Activated naive CD8-positive, alpha-beta T cell treated with anti-CD3 and anti-CD28 coated beads, Interleukin-2, amount 10 ng/mL, durations not matched to agents 7 days and 5 days (primary cell): ENCODE measurements around the gene PGAM2. TPM values are rescaled to one million over a fixed set of nuclear protein-coding genes. Genes with fewer than 3 reads are reported as not detected.

ENCODE experiments used
- ATAC-seq: fragments of 150-1000 bp; cut with Tn5 transposase; one replicate; pipeline ENCODE4 v1.10.0; 2021; ENCODE audit warnings: low read depth, moderate library complexity
- POLR2A ChIA-PET: fragments of 350-600 bp; sonication (Branson Sonifier 250); formaldehyde crosslinking; loops from one replicate; lab custom pipeline; 2021; ENCODE audit warnings: antibody characterized with exemption; lab: Charles Lee
- DNase-seq: peaks from one replicate; pipeline ENCODE4 v3.0.0; 2021
- H3K27ac Mint-ChIP-seq: one replicate; pipeline ENCODE4 v1.8.0; 2022; ENCODE audit warnings: mild to moderate bottlenecking, mixed read lengths
- H3K27me3 Mint-ChIP-seq: one replicate; pipeline ENCODE4 v1.8.0; 2022; ENCODE audit warnings: mild to moderate bottlenecking, moderate library complexity, mixed read lengths
- H3K36me3 Mint-ChIP-seq: one replicate; pipeline ENCODE4 v1.8.0; 2021; ENCODE audit warnings: mild to moderate bottlenecking, mixed read lengths
- H3K4me1 Mint-ChIP-seq: one replicate; pipeline ENCODE4 v1.8.0; 2021; ENCODE audit warnings: mixed read lengths
- H3K4me3 Mint-ChIP-seq: one replicate; pipeline ENCODE4 v1.8.0; 2022; ENCODE audit warnings: mild to moderate bottlenecking, moderate library complexity, mixed read lengths
- H3K9me3 Mint-ChIP-seq: one replicate; pipeline ENCODE4 v1.8.0; 2021; ENCODE audit warnings: mixed read lengths
- total RNA-seq, 2 experiments: library from RNA; stranded (reverse); gene quantifications; one replicate each; pipeline ENCODE4 v1.2.3, GENCODE V29; 2021

Gene PGAM2
- total RNA-seq, 2 experiments from 2014 or later = 0.74 to 2.1 TPM

DNA sequence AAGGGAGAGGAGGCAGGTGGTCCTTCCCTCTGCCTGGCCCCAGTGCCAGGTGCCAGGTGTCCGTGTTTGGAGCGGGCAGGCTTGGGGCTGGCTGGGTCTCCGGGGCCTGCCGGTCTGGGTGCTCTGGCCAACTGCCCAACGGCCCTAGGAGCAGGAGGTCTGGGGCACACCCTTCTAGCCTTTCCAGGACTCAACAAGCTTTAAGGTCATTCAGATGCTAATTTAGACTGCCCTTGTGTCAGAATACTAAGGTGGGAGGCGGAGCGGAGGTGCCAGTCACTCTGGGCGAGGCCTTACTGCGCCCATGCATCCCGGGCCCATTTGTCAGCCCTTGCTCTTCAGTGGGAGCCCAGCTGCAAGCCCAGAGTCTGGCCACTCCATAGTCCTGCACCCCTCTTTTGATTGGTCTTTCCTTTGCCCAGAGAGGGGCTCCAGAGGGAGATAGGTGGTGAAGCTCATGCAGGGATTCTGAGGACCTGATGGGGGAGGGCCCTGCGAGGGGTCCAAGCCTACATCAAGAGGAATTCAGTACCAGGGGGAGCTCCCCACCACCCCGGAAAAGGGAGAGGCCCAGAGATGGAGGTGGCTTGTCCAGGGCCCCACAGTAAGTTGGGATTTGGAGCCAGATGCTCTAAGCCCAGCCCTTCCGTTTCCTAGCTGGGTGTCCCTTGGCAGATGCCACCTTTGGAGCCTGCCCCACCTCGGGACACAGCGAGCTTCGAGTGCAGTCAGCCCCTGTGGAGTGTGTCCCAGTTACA is 1.3 kb downstream of the PGAM2 start:
- no peak overlapping the region for H3K4me3 Mint-ChIP-seq
- peaks cover 10% of the 10 kb centered on the region for H3K36me3 Mint-ChIP-seq
- peak; percentile 26 for DNase-seq
- no peak for ATAC-seq
- no peaks in the 10 kb centered on the region for H3K27me3 Mint-ChIP-seq
- POLR2A ChIA-PET = interaction anchor here (0.7 to 1.7 kb wide), 7 partner anchors 9 to 48 kb away, joined by 3 to 4 read pairs (median 3); partner anchors contain the start of gene DBNL
- peaks cover 5% of the 10 kb centered on the region for H3K4me1 Mint-ChIP-seq
- no peak overlapping the region for H3K27ac Mint-ChIP-seq
- H3K9me3 Mint-ChIP-seq = no peaks in the 10 kb centered on the region

DNA sequence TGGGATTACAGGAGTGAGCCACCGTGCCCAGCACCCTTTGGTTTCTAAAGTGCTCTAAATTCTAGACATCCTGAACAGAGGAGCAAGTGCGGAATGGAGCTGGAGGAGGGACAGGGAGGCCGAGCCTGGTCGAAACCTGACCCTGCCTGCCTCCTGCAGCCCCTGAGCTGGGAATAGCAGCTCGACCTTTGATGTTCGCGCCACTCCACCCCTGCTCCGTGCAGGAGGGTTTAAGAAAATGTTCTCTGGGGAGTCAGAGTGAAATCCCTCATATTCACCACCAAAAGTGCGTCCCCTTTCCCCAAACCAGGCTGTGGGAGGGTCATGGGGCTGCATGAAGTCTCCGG is 1.8 kb downstream of the PGAM2 start:
- Mint-ChIP-seq H3K27ac (no peak overlapping the region), H3K36me3 (peaks cover 13% of the 10 kb centered on the region), H3K4me3 (no peak overlapping the region), H3K27me3 (no peaks in the 10 kb centered on the region), H3K4me1 (peaks cover 5% of the 10 kb centered on the region), H3K9me3 (no peaks in the 10 kb centered on the region)
- ATAC-seq (no peak), DNase-seq (no peak)
- POLR2A ChIA-PET = interaction anchor here (1.0 to 1.2 kb wide), 3 partner anchors 11 to 19 kb away, joined by 3 to 4 read pairs (median 3); partner anchors contain the start of gene DBNL

DNA sequence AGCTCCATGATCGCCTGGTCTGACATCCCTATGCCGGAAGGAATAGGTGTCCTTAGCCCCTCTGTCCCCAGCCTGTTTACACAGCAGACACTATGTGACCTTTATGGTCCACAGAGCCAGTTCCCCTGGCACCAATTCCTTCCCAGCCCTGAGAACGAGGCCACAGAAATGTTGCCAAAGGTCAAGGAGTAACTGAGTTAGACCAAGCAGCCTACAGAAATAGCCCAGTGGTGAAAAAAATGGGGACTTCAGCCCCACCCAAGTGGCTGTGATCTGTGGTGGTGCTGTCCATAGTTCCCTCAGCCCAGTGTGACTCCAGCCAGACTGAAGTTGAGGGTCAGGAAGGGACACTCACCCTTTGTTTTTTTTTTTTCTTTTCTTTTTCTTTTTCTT is 2.5 kb downstream of the PGAM2 start:
- ATAC-seq (no peak), DNase-seq (peak; percentile 1)
- peaks cover 16% of the 10 kb centered on the region for H3K36me3 Mint-ChIP-seq
- POLR2A ChIA-PET = interaction anchor here (0.9 to 1.2 kb wide), 3 partner anchors 15 to 18 kb away, joined by 3 read pairs; partner anchors contain the start of gene DBNL
- H3K27ac Mint-ChIP-seq = no peak overlapping the region
- no peaks in the 10 kb centered on the region for H3K9me3 Mint-ChIP-seq
- H3K27me3 Mint-ChIP-seq = no peaks in the 10 kb centered on the region
- H3K4me1 Mint-ChIP-seq = peaks cover 7% of the 10 kb centered on the region
- no peak overlapping the region for H3K4me3 Mint-ChIP-seq

DNA sequence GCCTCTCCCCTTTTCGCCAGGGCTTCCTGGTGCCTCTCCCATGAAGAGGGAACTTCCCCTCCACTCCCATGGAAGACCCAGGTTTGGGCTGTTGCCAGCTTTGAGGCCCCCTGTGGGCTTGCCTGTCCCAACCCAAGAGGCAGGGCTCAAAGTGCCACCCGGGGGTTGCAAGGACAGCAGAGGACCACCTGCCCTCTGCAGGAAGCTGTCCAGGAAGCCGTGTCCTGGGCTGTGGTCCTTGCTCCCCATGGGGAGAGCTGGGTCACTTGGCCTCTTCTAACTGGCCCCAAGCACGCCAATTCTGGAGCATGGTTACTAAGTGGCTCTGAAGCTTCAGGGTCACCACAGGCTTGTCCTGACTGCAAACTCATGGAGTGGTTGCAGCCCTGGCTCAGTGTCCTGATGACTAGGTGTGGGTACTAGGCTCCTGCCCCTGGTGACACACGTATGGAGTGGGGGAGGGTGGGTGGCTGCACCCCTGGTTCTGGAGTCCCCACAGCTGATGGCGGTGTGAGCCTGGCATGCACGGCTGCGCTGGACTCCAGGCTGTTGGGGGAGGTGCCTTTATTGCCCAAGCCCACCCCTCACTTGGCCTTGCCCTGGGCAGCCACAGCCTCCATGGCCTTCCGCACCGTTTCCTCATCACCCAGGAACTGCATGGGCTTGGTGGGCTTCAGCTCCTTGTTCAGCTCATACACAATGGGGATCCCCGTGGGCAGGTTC is 3.0 kb downstream of the PGAM2 start:
- DNase-seq (peak; percentile 29), ATAC-seq (no peak)
- no peak overlapping the region for H3K4me3 Mint-ChIP-seq
- no peak overlapping the region for H3K27ac Mint-ChIP-seq
- H3K27me3 Mint-ChIP-seq = no peaks in the 10 kb centered on the region
- H3K4me1 Mint-ChIP-seq = peaks cover 7% of the 10 kb centered on the region
- peaks cover 16% of the 10 kb centered on the region for H3K36me3 Mint-ChIP-seq
- POLR2A ChIA-PET = interaction anchor here (0.9 to 1.4 kb wide), 2 partner anchors 13 to 16 kb away, joined by 3 read pairs; no protein-coding TSS in a partner anchor
- H3K9me3 Mint-ChIP-seq = no peaks in the 10 kb centered on the region

DNA sequence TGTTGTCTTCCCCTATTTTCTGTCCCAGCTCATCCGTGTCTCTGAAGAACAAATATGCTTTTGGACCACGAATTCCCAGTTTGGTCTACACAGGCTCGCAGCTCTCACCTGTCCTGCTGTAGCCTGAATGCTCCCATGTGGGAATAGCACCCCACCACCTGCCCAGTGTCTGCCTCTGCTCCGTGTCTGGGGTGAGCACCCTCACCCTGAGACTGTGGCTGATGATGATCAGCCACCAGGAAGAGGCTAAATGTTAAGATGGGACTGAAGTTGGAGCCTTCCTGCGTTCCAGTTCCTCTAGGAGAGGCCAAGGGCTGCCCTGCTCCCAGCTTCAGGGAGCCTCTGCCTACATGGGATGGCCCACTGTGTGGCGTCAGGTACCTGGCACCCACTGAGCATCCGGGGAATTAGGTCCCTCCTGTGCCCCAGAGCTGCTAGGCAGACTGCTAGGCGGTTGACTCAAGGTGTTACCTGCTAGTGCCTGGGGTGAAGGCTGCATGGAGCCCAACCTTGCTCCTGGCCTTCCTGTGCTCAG is 3.7 kb downstream of the PGAM2 start:
- POLR2A ChIA-PET = interaction anchor here (1.4 kb wide), 1 partner anchor 14 kb away, joined by 3 read pairs; no protein-coding TSS in a partner anchor
- DNase-seq (peak; percentile 16), ATAC-seq (no peak)
- no peak overlapping the region for H3K27ac Mint-ChIP-seq
- peaks cover 16% of the 10 kb centered on the region for H3K36me3 Mint-ChIP-seq
- H3K4me1 Mint-ChIP-seq = peaks cover 5% of the 10 kb centered on the region
- no peaks in the 10 kb centered on the region for H3K9me3 Mint-ChIP-seq
- no peaks in the 10 kb centered on the region for H3K27me3 Mint-ChIP-seq
- no peak overlapping the region for H3K4me3 Mint-ChIP-seq

DNA sequence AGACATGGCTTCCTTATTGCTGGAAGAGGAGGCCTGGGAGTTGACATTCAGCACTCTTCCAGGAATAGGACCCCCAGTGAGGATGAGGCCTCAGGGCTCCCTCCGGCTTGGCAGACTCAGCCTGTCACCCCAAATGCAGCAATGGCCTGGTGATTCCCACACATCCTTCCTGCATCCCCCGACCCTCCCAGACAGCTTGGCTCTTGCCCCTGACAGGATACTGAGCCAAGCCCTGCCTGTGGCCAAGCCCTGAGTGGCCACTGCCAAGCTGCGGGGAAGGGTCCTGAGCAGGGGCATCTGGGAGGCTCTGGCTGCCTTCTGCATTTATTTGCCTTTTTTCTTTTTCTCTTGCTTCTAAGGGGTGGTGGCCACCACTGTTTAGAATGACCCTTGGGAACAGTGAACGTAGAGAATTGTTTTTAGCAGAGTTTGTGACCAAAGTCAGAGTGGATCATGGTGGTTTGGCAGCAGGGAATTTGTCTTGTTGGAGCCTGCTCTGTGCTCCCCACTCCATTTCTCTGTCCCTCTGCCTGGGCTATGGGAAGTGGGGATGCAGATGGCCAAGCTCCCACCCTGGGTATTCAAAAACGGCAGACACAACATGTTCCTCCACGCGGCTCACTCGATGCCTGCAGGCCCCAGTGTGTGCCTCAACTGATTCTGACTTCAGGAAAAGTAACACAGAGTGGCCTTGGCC is 4.3 kb downstream of the PGAM2 start:
- H3K9me3 Mint-ChIP-seq = no peaks in the 10 kb centered on the region
- POLR2A ChIA-PET = interaction anchor here (1.4 kb wide), 1 partner anchor 15 kb away, joined by 3 read pairs; no protein-coding TSS in a partner anchor
- no peak overlapping the region for H3K4me3 Mint-ChIP-seq
- H3K27ac Mint-ChIP-seq = no peak overlapping the region
- no peaks in the 10 kb centered on the region for H3K27me3 Mint-ChIP-seq
- H3K36me3 Mint-ChIP-seq = peaks cover 16% of the 10 kb centered on the region
- ATAC-seq = no peak
- H3K4me1 Mint-ChIP-seq = peaks cover 4% of the 10 kb centered on the region
- DNase-seq = peak; percentile 16

DNA sequence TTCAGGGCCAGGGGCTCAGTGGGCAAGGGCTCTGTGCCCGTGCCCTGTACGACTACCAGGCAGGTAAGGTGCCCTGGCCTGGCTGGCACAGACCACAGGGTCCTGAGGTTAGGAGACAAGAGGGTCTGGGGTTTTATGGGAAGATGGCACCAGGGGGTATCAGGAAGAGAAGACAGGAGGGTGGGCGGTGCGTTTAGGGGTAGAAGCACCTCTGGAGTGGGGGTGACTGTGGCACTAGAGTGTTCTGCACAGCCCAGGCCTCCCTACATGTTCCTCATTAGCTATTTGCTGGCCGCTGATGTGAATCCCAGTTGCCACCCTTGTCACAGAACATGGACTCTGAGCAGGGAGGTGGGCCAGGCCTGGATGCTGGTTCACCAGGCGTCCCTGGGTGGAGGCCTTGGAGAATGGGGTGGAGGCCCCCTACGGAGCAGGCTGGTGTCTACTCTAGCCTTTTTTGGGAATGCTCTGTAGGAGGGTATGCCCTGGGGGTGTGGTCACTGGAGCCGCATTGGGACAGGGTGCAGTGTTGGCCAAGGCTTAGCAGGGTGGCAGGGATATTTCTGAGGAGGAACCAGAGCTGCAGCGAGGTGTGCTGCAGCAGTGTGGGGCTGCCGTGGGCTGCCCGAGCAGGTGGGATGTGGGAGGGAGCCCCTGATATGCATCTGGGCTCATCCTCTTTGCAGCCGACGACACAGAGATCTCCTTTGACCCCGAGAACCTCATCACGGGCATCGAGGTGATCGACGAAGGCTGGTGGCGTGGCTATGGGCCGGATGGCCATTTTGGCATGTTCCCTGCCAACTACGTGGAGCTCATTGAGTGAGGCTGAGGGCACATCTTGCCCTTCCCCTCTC is 5.0 kb downstream of the PGAM2 start:
- Mint-ChIP-seq H3K9me3 (no peaks in the 10 kb centered on the region), H3K36me3 (peaks cover 18% of the 10 kb centered on the region), H3K27ac (no peak overlapping the region), H3K27me3 (no peaks in the 10 kb centered on the region), H3K4me1 (peaks cover 1% of the 10 kb centered on the region), H3K4me3 (no peak overlapping the region)
- DNase-seq = peak; percentile 26
- ATAC-seq = no peak
- POLR2A ChIA-PET = no interaction called here

DNA sequence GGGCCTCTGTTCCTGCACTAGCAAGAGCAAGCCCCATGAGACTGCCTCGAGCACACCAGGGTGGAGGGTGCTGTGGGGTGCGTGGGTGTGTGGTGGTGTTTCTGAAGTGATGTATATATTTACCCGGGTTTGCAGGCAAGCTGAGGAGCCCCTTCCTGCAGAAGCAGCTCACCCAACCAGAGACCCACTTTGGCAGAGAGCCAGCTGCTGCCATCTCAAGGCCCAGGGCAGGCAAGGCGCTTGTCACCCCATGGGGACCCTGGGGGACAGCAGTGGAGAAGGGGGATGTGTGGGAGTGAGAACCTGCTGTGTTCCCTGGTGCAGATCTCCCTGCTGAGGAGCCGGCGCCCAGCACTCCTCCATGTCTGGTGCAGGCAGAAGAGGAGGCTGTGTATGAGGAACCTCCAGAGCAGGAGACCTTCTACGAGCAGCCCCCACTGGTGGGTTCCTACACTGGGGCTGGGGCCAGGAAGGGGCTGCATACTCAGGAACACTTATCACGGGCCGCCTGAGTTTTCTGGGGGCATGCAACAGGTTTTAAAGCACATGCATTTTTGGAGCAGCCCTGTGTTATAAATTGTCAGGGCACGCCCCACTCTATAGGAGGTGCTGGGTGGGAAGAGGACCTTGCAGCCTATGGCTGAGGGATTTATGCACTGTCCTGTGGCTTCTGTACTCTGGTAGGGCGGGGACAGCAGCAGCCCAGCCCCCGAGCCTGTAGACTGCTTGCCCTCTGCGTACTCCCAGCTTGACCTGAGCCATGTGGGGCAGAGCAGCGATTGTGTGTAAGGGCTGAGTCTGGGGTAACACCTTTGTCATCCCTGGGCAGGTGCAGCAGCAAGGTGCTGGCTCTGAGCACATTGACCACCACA is 5.9 kb downstream of the PGAM2 start:
- H3K4me3 Mint-ChIP-seq = no peak overlapping the region
- no peak for ATAC-seq
- peaks cover 3% of the 10 kb centered on the region for H3K4me1 Mint-ChIP-seq
- no peaks in the 10 kb centered on the region for H3K27me3 Mint-ChIP-seq
- H3K9me3 Mint-ChIP-seq = no peaks in the 10 kb centered on the region
- POLR2A ChIA-PET = interaction anchor here (1.0 to 1.2 kb wide), 2 partner anchors 9 kb away, joined by 3 to 4 read pairs; no protein-coding TSS in a partner anchor
- peaks cover 21% of the 10 kb centered on the region for H3K36me3 Mint-ChIP-seq
- H3K27ac Mint-ChIP-seq = no peak overlapping the region
- DNase-seq = peak; percentile 6

DNA sequence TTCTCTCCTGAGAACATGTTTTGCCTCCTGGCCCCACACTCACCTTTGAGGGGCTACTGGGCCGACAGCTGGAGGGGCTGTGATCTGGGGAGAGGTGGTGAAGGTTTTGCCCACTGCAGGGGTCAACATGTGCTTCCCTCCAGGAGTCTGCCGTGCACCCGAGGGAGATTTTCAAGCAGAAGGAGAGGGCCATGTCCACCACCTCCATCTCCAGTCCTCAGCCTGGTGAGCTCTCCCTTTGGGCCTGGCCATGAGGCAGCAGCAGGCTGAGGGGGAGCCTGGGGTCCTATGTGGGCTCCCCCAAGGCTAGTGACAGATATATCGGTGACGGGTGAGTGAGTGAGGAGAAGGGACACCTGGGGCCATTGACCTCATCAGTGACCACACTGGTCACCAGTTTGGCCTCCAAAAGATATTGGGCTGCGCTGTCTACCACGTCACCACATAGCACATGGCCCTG is 6.6 kb downstream of the PGAM2 start:
- Mint-ChIP-seq H3K9me3 (no peaks in the 10 kb centered on the region), H3K4me1 (peaks cover 3% of the 10 kb centered on the region), H3K4me3 (no peak overlapping the region), H3K27me3 (no peaks in the 10 kb centered on the region), H3K36me3 (peaks cover 21% of the 10 kb centered on the region), H3K27ac (peak overlapping the region; percentile 51)
- ATAC-seq = no peak
- POLR2A ChIA-PET = interaction anchor here (0.9 to 1.2 kb wide), 3 partner anchors 9 to 13 kb away, joined by 3 to 4 read pairs (median 3); no protein-coding TSS in a partner anchor
- DNase-seq = peak; percentile 25

DNA sequence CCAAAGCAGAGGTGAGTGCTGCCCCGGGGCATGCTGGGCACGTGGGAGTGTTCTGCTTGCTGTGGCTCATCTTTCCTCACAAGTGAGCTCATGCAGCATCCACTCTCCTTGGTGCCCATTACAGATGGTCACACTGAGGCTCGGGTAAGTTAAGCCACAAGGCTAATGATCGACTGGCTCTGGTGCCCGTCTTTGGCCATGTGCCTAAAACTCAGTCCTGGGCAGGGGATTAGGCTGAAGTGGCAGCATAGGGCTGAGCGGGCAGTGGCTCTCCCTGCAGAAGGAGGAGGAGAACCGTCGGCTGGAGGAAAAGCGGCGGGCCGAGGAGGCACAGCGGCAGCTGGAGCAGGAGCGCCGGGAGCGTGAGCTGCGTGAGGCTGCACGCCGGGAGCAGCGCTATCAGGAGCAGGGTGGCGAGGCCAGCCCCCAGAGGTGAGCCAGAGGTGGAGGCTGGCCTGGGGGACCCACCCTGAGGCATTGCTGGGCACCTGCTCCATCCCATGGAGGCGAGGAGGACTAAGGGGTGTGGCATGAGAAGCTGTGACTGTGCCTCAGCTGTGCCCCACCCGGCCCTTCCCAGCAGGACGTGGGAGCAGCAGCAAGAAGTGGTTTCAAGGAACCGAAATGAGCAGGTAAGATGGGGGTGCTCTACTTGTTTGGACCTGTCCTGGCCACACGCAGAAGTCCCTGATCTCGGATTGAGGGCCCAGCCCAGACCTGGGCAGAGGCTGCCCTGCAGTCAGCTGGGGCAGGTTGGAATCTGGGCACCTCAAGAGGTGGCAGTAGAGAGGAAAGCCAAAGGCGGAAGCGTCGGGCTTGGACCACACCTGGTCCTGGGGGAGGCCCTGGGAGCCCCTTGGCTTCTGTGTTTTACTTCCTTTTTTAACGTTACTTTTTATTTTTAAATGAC is 7.3 kb downstream of the PGAM2 start:
- Mint-ChIP-seq H3K36me3 (peaks cover 21% of the 10 kb centered on the region), H3K27ac (peak overlapping the region; percentile 20), H3K27me3 (no peaks in the 10 kb centered on the region), H3K4me3 (no peak overlapping the region), H3K9me3 (no peaks in the 10 kb centered on the region), H3K4me1 (peaks cover 3% of the 10 kb centered on the region)
- POLR2A ChIA-PET = interaction anchor here (0.5 to 1.6 kb wide), 5 partner anchors 8 to 156 kb away, joined by 3 to 7 read pairs (median 3); no protein-coding TSS in a partner anchor
- ATAC-seq = no peak
- DNase-seq = peak; percentile 28
